Omental fat pad (tissue), 4 donors: ENCODE measurements around the gene SYT1. TPM values are rescaled to one million over a fixed set of nuclear protein-coding genes. Genes with fewer than 3 reads are reported as not detected.

ENCODE experiments used
- ATAC-seq: fragments of 150-250 bp; one replicate; pipeline ENCODE4 v1.9.1; 2016; ENCODE audit warnings: mild to moderate bottlenecking, moderate library complexity; ENCODE audit not compliant: low FRiP score
- DNase-seq: peaks from one replicate; pipeline ENCODE4 v3.0.0-alpha.2; 2019; ENCODE audit warnings: low spot score
- total RNA-seq, 4 donors: library from RNA; depleted of rRNA; stranded (reverse); fragments of >200 nt; gene quantifications; one replicate each; pipeline ENCODE4 v1.1.0, GENCODE V29; 2016
- TF ChIP-seq, protein P1 (sequence below), 3 donors: fragments of 450-650 bp; IDR thresholded peaks; one replicate each; pipeline ENCODE4 v1.5.1; 2016 to 2017; ENCODE audit warnings: antibody characterized with exemption in 3 of 3, mild to moderate bottlenecking in 3 of 3, moderate library complexity in 2 of 3

Gene SYT1
- total RNA-seq, 4 donors from 2014 or later: 0.72 to 3.1 (median 1.7) TPM

DNA sequence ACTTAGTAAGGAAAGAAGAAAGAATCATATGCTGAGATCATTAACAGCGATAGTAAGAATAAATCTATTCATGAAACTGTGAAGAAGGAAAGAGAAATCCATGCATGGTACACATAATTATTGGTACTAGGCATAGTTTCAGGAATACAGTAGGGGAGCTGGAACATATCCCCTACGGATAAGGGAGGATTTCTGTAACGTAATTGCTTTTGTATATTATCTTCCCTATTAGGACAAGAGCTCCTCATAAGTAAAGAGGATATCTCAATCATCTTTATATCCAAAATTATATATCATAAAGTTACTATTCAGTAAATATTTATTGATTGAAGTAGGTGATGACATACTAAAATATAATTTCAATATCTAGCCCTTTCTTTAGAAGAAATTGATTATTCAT, 22.9 kb downstream of the SYT1 start:
- no peak for ATAC-seq
- DNase-seq: no peak
- TF ChIP-seq, protein P1, sequence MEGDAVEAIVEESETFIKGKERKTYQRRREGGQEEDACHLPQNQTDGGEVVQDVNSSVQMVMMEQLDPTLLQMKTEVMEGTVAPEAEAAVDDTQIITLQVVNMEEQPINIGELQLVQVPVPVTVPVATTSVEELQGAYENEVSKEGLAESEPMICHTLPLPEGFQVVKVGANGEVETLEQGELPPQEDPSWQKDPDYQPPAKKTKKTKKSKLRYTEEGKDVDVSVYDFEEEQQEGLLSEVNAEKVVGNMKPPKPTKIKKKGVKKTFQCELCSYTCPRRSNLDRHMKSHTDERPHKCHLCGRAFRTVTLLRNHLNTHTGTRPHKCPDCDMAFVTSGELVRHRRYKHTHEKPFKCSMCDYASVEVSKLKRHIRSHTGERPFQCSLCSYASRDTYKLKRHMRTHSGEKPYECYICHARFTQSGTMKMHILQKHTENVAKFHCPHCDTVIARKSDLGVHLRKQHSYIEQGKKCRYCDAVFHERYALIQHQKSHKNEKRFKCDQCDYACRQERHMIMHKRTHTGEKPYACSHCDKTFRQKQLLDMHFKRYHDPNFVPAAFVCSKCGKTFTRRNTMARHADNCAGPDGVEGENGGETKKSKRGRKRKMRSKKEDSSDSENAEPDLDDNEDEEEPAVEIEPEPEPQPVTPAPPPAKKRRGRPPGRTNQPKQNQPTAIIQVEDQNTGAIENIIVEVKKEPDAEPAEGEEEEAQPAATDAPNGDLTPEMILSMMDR (IDR thresholded peaks at IDR 0.05): no peak

DNA sequence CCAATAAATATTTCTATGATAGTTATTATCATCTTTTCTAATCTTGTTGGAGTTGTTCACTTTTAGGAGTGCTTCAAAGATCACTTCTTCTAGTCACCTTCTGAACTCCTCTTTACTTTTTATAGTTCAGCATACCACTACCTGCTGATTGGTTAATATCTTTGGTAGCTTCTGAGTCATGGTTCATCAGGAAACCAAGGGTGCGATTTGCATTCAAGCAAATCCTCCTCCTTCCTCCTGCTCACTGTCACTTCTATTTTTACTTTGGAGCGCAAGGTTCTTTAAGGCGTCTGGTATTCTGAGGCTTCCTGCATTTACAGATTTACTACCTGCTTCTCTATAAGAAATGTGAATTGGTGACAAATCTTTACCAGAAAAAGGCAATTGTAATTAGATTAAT, 24.0 kb downstream of the SYT1 start:
- TF ChIP-seq, protein P1 (IDR thresholded peaks at IDR 0.05): no peak
- no peak for DNase-seq
- ATAC-seq: no peak

DNA sequence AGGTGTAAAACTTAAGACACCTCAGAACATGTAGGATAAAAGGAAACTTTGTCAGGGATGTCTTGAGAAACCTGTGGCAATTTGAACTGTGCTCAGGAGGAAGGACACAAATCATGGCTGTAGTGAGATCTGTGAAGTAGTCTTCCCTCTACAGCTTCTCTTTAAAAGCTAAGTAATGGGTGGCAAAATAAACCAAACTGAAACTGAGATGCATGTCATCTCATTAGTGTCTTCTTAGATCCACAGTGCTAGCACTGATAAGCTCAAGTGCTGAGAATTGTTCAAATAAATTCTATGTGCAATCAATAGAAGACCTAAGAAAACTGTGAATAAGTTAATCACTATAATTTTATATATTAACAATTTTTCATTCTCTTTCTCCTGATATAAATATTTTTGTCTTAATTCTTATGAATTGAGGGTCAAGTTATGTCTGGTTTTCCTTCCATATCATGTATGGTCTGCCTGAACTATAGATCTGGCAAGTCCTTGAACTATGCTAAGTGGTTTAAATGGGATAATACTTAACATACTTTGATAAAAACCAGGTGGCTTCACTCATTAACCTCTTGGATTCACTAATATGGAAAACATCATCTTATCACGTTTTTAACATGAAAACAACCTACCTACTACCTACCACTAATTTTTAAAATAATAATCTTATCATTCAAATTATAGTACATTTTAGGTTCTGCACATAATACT, 27.2 kb downstream of the SYT1 start:
- TF ChIP-seq, protein P1 (IDR thresholded peaks at IDR 0.05): no peak
- ATAC-seq (no peak), DNase-seq (no peak)

GRCh38 chr12:78898416-78898815, 33.8 kb downstream of the SYT1 start:
- ATAC-seq: no peak
- TF ChIP-seq, protein P1 (IDR thresholded peaks at IDR 0.05): no peak
- DNase-seq: no peak

DNA sequence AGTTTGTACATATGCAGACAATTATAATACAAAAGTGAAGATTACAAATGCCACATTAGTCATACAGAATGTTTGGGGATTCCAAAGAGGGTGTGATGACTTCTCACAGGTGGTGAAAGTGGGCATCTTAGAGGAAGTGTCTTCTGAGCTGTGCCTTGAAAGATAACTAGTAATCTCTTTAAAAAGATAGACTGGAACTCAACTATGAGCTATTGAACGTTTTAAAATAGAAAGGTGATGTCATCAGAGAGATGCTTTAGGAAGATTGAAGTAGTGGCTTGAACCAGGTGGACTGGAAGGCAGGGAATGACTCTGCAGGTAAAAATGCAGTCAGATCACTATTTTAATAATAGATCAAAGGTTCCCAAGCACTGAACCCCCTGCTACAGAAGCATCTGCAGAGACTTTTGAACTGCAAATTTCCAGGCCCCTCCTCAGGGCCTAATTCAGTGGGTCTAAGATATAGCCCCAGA, 50.3 kb downstream of the SYT1 start:
- TF ChIP-seq, protein P1 (IDR thresholded peaks at IDR 0.05): no peak
- no peak for DNase-seq
- ATAC-seq: no peak

DNA sequence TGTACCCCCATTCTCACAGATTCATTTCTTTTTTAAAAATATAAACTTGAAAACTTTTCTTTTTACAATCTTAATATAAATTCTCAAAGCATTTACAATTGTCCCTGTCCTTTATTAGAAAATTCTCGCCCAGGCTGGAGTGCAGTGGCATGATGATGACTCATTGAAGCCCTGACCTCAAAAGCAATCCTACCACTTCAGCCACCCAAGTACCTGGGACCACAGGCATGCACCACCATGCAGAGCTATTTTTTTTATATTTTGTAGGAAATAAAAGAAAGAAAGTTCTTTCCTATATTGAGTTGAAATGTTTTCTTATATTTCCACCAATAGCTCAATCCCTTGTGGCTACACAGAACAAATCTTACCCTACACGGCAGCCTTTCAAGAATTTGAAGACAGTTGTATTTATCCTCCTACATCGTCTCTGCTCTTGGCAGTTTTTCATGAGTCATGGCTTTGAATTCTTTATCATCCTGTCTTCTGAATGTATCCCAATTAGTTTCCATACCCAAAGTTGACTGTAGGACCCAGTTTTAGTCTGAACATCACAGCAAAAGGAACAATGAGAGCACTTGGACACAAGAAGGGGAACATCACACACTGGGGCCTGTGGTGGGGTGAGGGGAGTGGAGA, 52.4 kb downstream of the SYT1 start:
- DNase-seq: no peak

More for the DNA sequence above, 52.4 kb downstream of the SYT1 start:
- TF ChIP-seq, protein P1 (IDR thresholded peaks at IDR 0.05): no peak
- no peak for ATAC-seq
